Glutamatergic neuron (in vitro differentiated cells): ENCODE data around the gene PLPP4. TPM values are rescaled to one million over a fixed set of nuclear protein-coding genes. Genes with fewer than 3 reads are reported as not detected.

Experiments used
- DNase-seq: peaks from one replicate; pipeline ENCODE4 v3.0.0; 2022
- H3K27ac Mint-ChIP-seq: one replicate; pipeline ENCODE4 v1.8.0; 2020; ENCODE audit warnings: mild to moderate bottlenecking, mixed read lengths, inconsistent platforms; ENCODE audit not compliant: unreplicated experiment
- H3K27me3 Mint-ChIP-seq: one replicate; pipeline ENCODE4 v1.8.0; 2020; ENCODE audit warnings: mild to moderate bottlenecking, moderate library complexity, mixed read lengths, inconsistent platforms; ENCODE audit not compliant: unreplicated experiment
- H3K36me3 Mint-ChIP-seq: one replicate; pipeline ENCODE4 v1.8.0; 2020; ENCODE audit warnings: mild to moderate bottlenecking, mixed read lengths, inconsistent platforms; ENCODE audit not compliant: unreplicated experiment
- H3K4me1 Mint-ChIP-seq: one replicate; pipeline ENCODE4 v1.8.0; 2020; ENCODE audit warnings: mild to moderate bottlenecking, low read depth, mixed read lengths, inconsistent platforms; ENCODE audit not compliant: unreplicated experiment
- H3K4me3 Mint-ChIP-seq: one replicate; pipeline ENCODE4 v1.8.0; 2020; ENCODE audit warnings: mild to moderate bottlenecking, mixed read lengths, inconsistent platforms; ENCODE audit not compliant: unreplicated experiment
- H3K9me3 Mint-ChIP-seq: one replicate; pipeline ENCODE4 v1.8.0; 2020; ENCODE audit warnings: mild to moderate bottlenecking, moderate library complexity, mixed read lengths, inconsistent platforms; ENCODE audit not compliant: unreplicated experiment
- CTCF ChIP-seq: fragments of 200-600 bp; sonication (generic); IDR thresholded peaks from one replicate; pipeline ENCODE4 v1.5.0; 2021; ENCODE audit not compliant: partially characterized antibody, unreplicated experiment
- total RNA-seq: library from RNA; stranded (reverse); fragmentation: NEBNext Ultra II Directional; extraction: Animal tissue kit (Norgen Biotek cat#: 25700); gene quantifications from one replicate; pipeline ENCODE4 v1.2.1, GENCODE V29; 2021; ENCODE audit not compliant: unreplicated experiment

Gene PLPP4
- total RNA-seq, 1 donor from 2014 or later, result 2.6 TPM

GRCh38 chr10:120571266-120571665, 114.2 kb downstream of the PLPP4 start:
- Mint-ChIP-seq H3K36me3 (no peaks in the 10 kb centered on the region), H3K4me3 (no peak overlapping the region), H3K27me3 (no peaks in the 10 kb centered on the region), H3K9me3 (no peaks in the 10 kb centered on the region), H3K4me1 (peaks cover 2% of the 10 kb centered on the region), H3K27ac (no peak overlapping the region)
- no peak for TF ChIP-seq CTCF
- no peak for DNase-seq

GRCh38 chr10:120572307-120572706, 115.3 kb downstream of the PLPP4 start:
- Mint-ChIP-seq H3K4me1 (peaks cover 2% of the 10 kb centered on the region), H3K27me3 (no peaks in the 10 kb centered on the region)
- no peak for TF ChIP-seq CTCF

GRCh38 chr10:120573355-120573754, 116.3 kb downstream of the PLPP4 start:
- no peaks in the 10 kb centered on the region for H3K27me3 Mint-ChIP-seq
- no peak for DNase-seq
- H3K36me3 Mint-ChIP-seq, result no peaks in the 10 kb centered on the region
- no peaks in the 10 kb centered on the region for H3K9me3 Mint-ChIP-seq
- H3K4me3 Mint-ChIP-seq, result no peak overlapping the region
- no peak for TF ChIP-seq CTCF
- H3K27ac Mint-ChIP-seq, result no peak overlapping the region
- H3K4me1 Mint-ChIP-seq, result peaks cover 2% of the 10 kb centered on the region

More at GRCh38 chr10:120572307-120572706, 115.3 kb downstream of the PLPP4 start:
- H3K9me3 Mint-ChIP-seq, result no peaks in the 10 kb centered on the region
- DNase-seq, result no peak
- H3K27ac Mint-ChIP-seq, result no peak overlapping the region
- H3K36me3 Mint-ChIP-seq, result no peaks in the 10 kb centered on the region
- no peak overlapping the region for H3K4me3 Mint-ChIP-seq

- Mint-ChIP-seq H3K9me3 (no peaks in the 10 kb centered on the region), H3K27ac (no peak overlapping the region), H3K27me3 (no peaks in the 10 kb centered on the region), H3K4me1 (peaks cover 2% of the 10 kb centered on the region), H3K4me3 (no peak overlapping the region), H3K36me3 (no peaks in the 10 kb centered on the region)
- no peak for TF ChIP-seq CTCF
- DNase-seq, result no peak
These were observed 118.0 kb downstream of the PLPP4 start for GRCh38 chr10:120574981-120575380.

GRCh38 chr10:120575411-120575810, 118.4 kb downstream of the PLPP4 start:
- Mint-ChIP-seq H3K4me3 (no peak overlapping the region), H3K9me3 (no peaks in the 10 kb centered on the region), H3K4me1 (peaks cover 2% of the 10 kb centered on the region), H3K27ac (no peak overlapping the region), H3K36me3 (no peaks in the 10 kb centered on the region), H3K27me3 (no peaks in the 10 kb centered on the region)
- no peak for TF ChIP-seq CTCF
- no peak for DNase-seq
